Sigmoid colon (tissue), 7 donors: ENCODE results near the gene FLVCR2. TPM values are rescaled to one million over a fixed set of nuclear protein-coding genes. Genes with fewer than 3 reads are reported as not detected.

Experiments used
- DNase-seq: peaks from one replicate; pipeline ENCODE4 v3.0.0-alpha.2; 2019
- H3K27ac ChIP-seq, 4 donors: fragments of 200-600 bp; sonication (generic); one replicate each; pipeline ENCODE4 v1.5.1; 2016 to 2019; ENCODE audit warnings: mild to moderate bottlenecking in 1 of 4
- H3K27me3 ChIP-seq, 3 donors: fragments of 200-600 bp; sonication (generic); one replicate each; pipeline ENCODE4 v1.5.1; 2019; ENCODE audit warnings: mild to moderate bottlenecking in 1 of 3
- H3K36me3 ChIP-seq, 4 donors: fragments of 200-600 bp; sonication (generic); one replicate each; pipeline ENCODE4 v1.5.1; 2016 to 2019
- H3K4me1 ChIP-seq, 4 donors: fragments of 200-600 bp; sonication (generic); one replicate each; pipeline ENCODE4 v1.5.1; 2017 to 2019
- H3K4me3 ChIP-seq, 4 donors: fragments of 200-600 bp; sonication (generic); one replicate each; pipeline ENCODE4 v1.5.1; 2017 to 2019; ENCODE audit warnings: mild to moderate bottlenecking in 2 of 4, moderate library complexity in 1 of 4
- H3K9me3 ChIP-seq, 4 donors: fragments of 200-600 bp in 3 of 4; sonication (generic) in 3 of 4; one replicate each; pipeline versions ENCODE4 v1.5.1 to v1.6.1; 2013 to 2019
- EP300 ChIP-seq, 4 donors: sonication (generic); formaldehyde crosslinking; IDR thresholded peaks; one replicate each; pipeline ENCODE4 v1.6.1; 2017; ENCODE audit warnings: antibody characterized with exemption in 4 of 4
- POLR2A ChIP-seq, 2 donors: fragments of 450-650 bp; IDR thresholded peaks; one replicate each; pipeline ENCODE4 v1.6.1; 2016; ENCODE audit warnings: antibody characterized with exemption in 2 of 2, mild to moderate bottlenecking in 2 of 2, moderate library complexity in 2 of 2
- POLR2AphosphoS5 ChIP-seq, 4 donors: sonication (generic); formaldehyde crosslinking; IDR thresholded peaks; one replicate each; pipeline ENCODE4 v1.6.1; 2017; ENCODE audit warnings: antibody characterized with exemption in 4 of 4
- WGBS, 2 donors: extraction: QIAGEN DNeasy Blood & Tissue Kit; methylation state at CpG; one replicate each; pipeline ENCODE4 v1.1.7; 2013; 5-methylcytosine and 5-hydroxymethylcytosine counted together
- intact Hi-C: fragments of 100-400 bp; cut with DNase I; formaldehyde crosslinking; loops from one replicate; pipeline ENCODE4 v1.15.1; 2023
- polyA plus RNA-seq, 3 donors: library from polyadenylated mRNA; stranded (reverse); fragments of 200-250 nt; gene quantifications; one replicate each; pipeline ENCODE4 v1.2.3, GENCODE V29; 2013
- total RNA-seq, 4 donors: library from RNA; depleted of rRNA; stranded (reverse); fragments of >200 nt; gene quantifications; one replicate each; pipeline ENCODE4 v1.1.0, GENCODE V29; 2016
- TF ChIP-seq, protein P1 (sequence below), 4 experiments: fragments of 450-650 bp in 3 of 4; fragments of 200-600 bp in 1 of 4; IDR thresholded peaks; one replicate each; pipeline ENCODE4 v1.5.1; 2016 to 2019; ENCODE audit warnings: antibody characterized with exemption in 4 of 4, mild to moderate bottlenecking in 3 of 4, moderate library complexity in 2 of 4
- donor health status: healthy with polysubstance abuse.
- donor health status: Bipolar disorder and iron deficiency.
- donor health status: healthy.

The FLVCR2 gene
- total and polyA plus RNA-seq, 7 donors: 2.4 to 14.8 (median 3.0) TPM

DNA sequence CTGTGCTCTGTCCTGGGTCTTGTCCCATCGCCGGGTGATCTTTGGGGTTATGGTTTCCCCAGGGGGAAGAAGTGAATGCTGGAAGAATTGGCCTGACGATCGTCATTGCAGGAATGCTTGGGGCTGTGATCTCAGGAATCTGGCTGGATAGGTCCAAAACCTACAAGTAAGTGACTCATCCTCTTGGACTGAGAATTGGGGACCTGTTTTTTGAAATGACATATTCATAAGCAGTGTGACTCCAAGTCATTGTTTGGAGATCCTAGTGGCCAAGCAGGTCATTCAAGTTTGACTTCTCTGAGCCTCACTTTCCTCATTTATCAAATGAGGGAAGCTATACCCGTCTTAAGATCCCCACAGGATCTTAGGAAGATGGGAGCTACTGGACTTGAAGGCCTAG is 56.4 kb downstream of the FLVCR2 start:
- no peak for DNase-seq
- H3K9me3 ChIP-seq: no peaks in the 10 kb centered on the region
- H3K36me3 ChIP-seq: no peaks in the 10 kb centered on the region
- H3K4me1 ChIP-seq: no peaks in the 10 kb centered on the region
- no peak overlapping the region for H3K4me3 ChIP-seq
- intact Hi-C loops: no loop called here
- H3K27me3 ChIP-seq: no peaks in the 10 kb centered on the region
- H3K27ac ChIP-seq: no peak overlapping the region
- 89 to 93% methylated on average over 5 of the region's 5 CpGs for WGBS, 2 donors
- TF ChIP-seq POLR2AphosphoS5 (IDR thresholded peaks at IDR 0.05) (no peak), EP300 (IDR thresholded peaks at IDR 0.05) (no peak), POLR2A (IDR thresholded peaks at IDR 0.05) (no peak)
- TF ChIP-seq, protein P1, sequence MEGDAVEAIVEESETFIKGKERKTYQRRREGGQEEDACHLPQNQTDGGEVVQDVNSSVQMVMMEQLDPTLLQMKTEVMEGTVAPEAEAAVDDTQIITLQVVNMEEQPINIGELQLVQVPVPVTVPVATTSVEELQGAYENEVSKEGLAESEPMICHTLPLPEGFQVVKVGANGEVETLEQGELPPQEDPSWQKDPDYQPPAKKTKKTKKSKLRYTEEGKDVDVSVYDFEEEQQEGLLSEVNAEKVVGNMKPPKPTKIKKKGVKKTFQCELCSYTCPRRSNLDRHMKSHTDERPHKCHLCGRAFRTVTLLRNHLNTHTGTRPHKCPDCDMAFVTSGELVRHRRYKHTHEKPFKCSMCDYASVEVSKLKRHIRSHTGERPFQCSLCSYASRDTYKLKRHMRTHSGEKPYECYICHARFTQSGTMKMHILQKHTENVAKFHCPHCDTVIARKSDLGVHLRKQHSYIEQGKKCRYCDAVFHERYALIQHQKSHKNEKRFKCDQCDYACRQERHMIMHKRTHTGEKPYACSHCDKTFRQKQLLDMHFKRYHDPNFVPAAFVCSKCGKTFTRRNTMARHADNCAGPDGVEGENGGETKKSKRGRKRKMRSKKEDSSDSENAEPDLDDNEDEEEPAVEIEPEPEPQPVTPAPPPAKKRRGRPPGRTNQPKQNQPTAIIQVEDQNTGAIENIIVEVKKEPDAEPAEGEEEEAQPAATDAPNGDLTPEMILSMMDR (IDR thresholded peaks at IDR 0.05): no peak

DNA sequence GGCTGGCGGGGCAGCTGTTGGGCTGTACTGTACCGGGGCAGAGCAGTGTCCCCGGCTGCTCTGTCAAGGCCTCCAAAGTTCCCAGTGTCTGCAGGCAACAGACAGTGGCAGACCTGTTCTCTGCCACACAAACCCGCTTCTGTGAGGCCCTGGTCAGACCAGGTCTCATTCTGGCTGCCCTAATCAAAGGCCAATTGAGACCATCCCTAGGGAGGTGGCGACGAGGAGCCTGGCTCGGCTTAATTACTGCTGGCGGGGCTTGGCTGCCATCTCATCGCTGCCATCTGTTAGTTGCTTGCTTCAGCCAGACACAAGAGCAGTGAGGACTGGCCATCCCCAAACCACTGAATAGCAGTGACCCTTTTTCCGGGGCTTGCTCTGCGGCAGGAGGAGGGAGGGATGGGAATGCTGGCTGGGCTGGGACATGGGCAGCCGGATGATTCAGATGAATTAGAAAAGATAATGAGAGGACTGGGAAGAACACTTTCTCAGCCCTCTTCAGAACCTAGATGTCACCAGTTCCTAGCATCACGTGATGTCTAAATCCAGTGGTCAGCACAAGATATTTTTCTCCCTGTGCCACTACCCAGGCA is 57.8 kb downstream of the FLVCR2 start:
- no peaks in the 10 kb centered on the region for H3K36me3 ChIP-seq
- no peaks in the 10 kb centered on the region for H3K9me3 ChIP-seq
- no peaks in the 10 kb centered on the region for H3K4me1 ChIP-seq
- H3K4me3 ChIP-seq: no peak overlapping the region
- H3K27me3 ChIP-seq: no peaks in the 10 kb centered on the region
- 82 to 90% methylated on average over 13 of the region's 13 CpGs for WGBS, 2 donors
- TF ChIP-seq POLR2A (IDR thresholded peaks at IDR 0.05): no peak
- TF ChIP-seq, protein P1 (IDR thresholded peaks at IDR 0.05): no peak
- TF ChIP-seq EP300 (IDR thresholded peaks at IDR 0.05): no peak
- peak in 1 of 4 donors; percentile 30 for TF ChIP-seq POLR2AphosphoS5 (IDR thresholded peaks at IDR 0.05)
- intact Hi-C loops: no loop called here
- no peak for DNase-seq
- peak overlapping the region in 1 of 4 donors; percentile 36 for H3K27ac ChIP-seq

DNA sequence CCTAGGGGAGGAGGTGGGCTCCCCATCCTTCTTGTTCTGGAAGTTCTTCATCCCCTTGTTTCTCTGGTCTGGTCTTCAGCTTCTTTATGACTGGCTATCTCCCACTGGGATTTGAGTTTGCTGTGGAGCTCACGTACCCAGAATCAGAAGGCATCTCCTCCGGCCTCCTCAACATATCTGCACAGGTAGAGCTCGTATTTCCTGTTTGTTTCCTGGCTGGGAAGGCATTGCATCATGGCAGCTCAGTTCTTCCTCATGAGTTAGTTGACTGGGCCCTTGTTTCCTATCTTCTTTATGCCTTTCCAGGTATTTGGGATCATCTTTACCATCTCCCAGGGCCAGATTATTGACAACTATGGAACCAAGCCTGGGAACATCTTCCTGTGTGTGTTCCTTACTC is 62.5 kb downstream of the FLVCR2 start:
- H3K9me3 ChIP-seq: no peaks in the 10 kb centered on the region
- intact Hi-C loops: no loop called here
- H3K27ac ChIP-seq: no peak overlapping the region
- H3K27me3 ChIP-seq: no peaks in the 10 kb centered on the region
- H3K4me3 ChIP-seq: no peak overlapping the region
- TF ChIP-seq, protein P1 (IDR thresholded peaks at IDR 0.05): no peak
- TF ChIP-seq POLR2AphosphoS5 (IDR thresholded peaks at IDR 0.05): no peak
- TF ChIP-seq POLR2A (IDR thresholded peaks at IDR 0.05): no peak
- no peak for TF ChIP-seq EP300 (IDR thresholded peaks at IDR 0.05)
- WGBS, 2 donors: 91 to 94% methylated on average over 3 of the region's 3 CpGs
- H3K4me1 ChIP-seq: no peaks in the 10 kb centered on the region
- DNase-seq: no peak
- no peaks in the 10 kb centered on the region for H3K36me3 ChIP-seq

DNA sequence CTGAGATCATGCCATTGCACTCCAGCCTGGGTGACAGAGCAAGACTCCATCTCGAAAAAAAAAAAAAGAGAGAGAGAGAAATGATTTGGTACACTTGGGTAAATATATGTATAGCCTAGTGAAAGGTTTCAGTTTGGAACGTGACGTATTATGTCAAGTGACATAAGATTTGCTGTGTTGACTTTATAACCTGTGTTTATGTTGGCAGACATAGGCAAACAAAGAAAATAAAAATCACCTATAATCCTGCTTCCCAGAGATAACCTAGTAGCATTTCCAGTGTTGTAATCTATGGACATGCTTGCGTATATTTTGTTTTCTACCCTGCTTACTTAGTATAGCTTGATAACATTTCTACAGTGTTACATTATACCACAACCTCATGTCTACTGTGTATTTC is 65.6 kb downstream of the FLVCR2 start:
- DNase-seq: no peak
- intact Hi-C loops: no loop called here
- 17 to 53% methylated on average over 4 of the region's 4 CpGs for WGBS, 2 donors
- TF ChIP-seq POLR2AphosphoS5 (IDR thresholded peaks at IDR 0.05): no peak
- TF ChIP-seq POLR2A (IDR thresholded peaks at IDR 0.05): no peak
- no peak for TF ChIP-seq EP300 (IDR thresholded peaks at IDR 0.05)
- TF ChIP-seq, protein P1 (IDR thresholded peaks at IDR 0.05): no peak
- Histone ChIP-seq H3K27me3 (no peaks in the 10 kb centered on the region), H3K36me3 (peaks cover 0 to under 1% (median 0%) of the 10 kb centered on the region in 4 donors), H3K4me1 (peaks cover 0 to 8% (median 4%) of the 10 kb centered on the region in 4 donors), H3K4me3 (no peak overlapping the region), H3K9me3 (no peaks in the 10 kb centered on the region), H3K27ac (no peak overlapping the region)

DNA sequence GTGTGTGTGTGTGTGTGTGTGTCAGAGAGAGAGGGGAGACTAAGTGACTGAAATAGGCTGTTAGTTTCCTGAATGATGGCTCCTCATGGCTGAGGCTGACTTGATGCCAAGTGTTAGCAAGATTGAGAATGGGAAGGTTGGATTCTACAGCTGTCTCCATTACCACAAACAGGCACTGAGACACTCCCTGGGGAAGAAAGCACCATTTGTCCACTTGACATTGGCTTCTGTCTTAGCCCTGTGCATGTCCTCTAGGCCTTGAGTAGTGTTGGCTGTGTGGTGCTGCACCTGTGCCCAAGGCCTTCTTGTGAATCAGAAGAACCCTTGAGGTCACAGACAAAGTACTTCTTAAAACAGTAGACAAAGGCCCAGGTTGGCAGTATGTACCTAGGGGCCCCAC is 66.6 kb downstream of the FLVCR2 start:
- H3K36me3 ChIP-seq: peaks cover 0 to 11% (median 3%) of the 10 kb centered on the region in 4 donors

More for the DNA sequence above, 66.6 kb downstream of the FLVCR2 start:
- peaks cover 0 to 8% (median 4%) of the 10 kb centered on the region in 4 donors for H3K4me1 ChIP-seq
- TF ChIP-seq EP300 (IDR thresholded peaks at IDR 0.05) (no peak), POLR2AphosphoS5 (IDR thresholded peaks at IDR 0.05) (no peak), POLR2A (IDR thresholded peaks at IDR 0.05) (no peak)
- TF ChIP-seq, protein P1 (IDR thresholded peaks at IDR 0.05): no peak
- no peak overlapping the region for H3K4me3 ChIP-seq
- intact Hi-C loops: no loop called here
- no peaks in the 10 kb centered on the region for H3K27me3 ChIP-seq
- DNase-seq: no peak
- no peaks in the 10 kb centered on the region for H3K9me3 ChIP-seq
- H3K27ac ChIP-seq: no peak overlapping the region
